Measurements from ENCODE around the gene DYRK1B.
A peak's percentile ranks its signal among the peaks of the same experiment; 100 is the strongest.

Gene DYRK1B

DNA sequence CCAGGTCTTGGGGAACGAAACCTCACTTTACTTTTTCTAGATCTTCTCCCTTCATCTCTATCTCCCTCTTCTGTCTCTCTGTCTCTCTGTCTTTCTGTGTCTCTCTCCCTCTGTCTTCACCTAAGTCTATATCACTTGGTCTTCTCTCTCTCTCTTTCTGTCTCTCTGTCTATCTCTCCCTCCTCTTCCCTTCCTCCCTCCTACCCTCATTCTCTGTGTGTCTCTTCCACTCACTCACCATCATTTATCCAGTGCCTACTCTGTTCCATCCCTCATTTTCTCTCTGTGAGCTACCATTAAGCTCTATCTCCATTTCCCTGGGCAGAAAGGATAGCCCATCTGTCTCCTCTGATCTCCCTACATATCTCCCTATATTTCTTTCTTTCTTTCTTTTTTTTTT lies 44.4 kb upstream of the DYRK1B start (continued):
- TF ChIP-seq ZSCAN23 (tag by site-specific recombination; IDR thresholded peaks at IDR 0.05) = no peak
- TF ChIP-seq, protein P1, sequence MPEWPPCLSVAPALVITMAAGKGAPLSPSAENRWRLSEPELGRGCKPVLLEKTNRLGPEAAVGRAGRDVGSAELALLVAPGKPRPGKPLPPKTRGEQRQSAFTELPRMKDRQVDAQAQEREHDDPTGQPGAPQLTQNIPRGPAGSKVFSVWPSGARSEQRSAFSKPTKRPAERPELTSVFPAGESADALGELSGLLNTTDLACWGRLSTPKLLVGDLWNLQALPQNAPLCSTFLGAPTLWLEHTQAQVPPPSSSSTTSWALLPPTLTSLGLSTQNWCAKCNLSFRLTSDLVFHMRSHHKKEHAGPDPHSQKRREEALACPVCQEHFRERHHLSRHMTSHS (tag by site-specific recombination; IDR thresholded peaks at IDR 0.05) = peak; percentile 62
- TF ChIP-seq ZNF37A (tag by site-specific recombination; IDR thresholded peaks at IDR 0.05) = no peak
- TF ChIP-seq ZNF624 (tag by site-specific recombination; IDR thresholded peaks at IDR 0.05) = no peak; the same call in 1 of the 2 replicates
- TF ChIP-seq ZFP37 (tag by site-specific recombination; IDR thresholded peaks at IDR 0.05) = no peak
- TF ChIP-seq, protein P2, sequence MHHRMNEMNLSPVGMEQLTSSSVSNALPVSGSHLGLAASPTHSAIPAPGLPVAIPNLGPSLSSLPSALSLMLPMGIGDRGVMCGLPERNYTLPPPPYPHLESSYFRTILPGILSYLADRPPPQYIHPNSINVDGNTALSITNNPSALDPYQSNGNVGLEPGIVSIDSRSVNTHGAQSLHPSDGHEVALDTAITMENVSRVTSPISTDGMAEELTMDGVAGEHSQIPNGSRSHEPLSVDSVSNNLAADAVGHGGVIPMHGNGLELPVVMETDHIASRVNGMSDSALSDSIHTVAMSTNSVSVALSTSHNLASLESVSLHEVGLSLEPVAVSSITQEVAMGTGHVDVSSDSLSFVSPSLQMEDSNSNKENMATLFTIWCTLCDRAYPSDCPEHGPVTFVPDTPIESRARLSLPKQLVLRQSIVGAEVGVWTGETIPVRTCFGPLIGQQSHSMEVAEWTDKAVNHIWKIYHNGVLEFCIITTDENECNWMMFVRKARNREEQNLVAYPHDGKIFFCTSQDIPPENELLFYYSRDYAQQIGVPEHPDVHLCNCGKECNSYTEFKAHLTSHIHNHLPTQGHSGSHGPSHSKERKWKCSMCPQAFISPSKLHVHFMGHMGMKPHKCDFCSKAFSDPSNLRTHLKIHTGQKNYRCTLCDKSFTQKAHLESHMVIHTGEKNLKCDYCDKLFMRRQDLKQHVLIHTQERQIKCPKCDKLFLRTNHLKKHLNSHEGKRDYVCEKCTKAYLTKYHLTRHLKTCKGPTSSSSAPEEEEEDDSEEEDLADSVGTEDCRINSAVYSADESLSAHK (tag by site-specific recombination; IDR thresholded peaks at IDR 0.05) = no peak
- no peak for TF ChIP-seq ZNF239 (tag by site-specific recombination; IDR thresholded peaks at IDR 0.05)
- TF ChIP-seq ZNF175 (tag by site-specific recombination; IDR thresholded peaks at IDR 0.05) = no peak
- TF ChIP-seq, protein P3, sequence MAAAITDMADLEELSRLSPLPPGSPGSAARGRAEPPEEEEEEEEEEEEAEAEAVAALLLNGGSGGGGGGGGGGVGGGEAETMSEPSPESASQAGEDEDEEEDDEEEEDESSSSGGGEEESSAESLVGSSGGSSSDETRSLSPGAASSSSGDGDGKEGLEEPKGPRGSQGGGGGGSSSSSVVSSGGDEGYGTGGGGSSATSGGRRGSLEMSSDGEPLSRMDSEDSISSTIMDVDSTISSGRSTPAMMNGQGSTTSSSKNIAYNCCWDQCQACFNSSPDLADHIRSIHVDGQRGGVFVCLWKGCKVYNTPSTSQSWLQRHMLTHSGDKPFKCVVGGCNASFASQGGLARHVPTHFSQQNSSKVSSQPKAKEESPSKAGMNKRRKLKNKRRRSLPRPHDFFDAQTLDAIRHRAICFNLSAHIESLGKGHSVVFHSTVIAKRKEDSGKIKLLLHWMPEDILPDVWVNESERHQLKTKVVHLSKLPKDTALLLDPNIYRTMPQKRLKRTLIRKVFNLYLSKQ (tag by site-specific recombination; IDR thresholded peaks at IDR 0.05; ENCODE audit: borderline replicate concordance) = no peak
- no peak for TF ChIP-seq ZNF510 (tag by site-specific recombination; IDR thresholded peaks at IDR 0.05; ENCODE audit: insufficient replicate concordance)
- TF ChIP-seq ZNF610 (tag by site-specific recombination; IDR thresholded peaks at IDR 0.05; ENCODE audit: borderline replicate concordance) = no peak
- TF ChIP-seq ZNF777 (tag by site-specific recombination; IDR thresholded peaks at IDR 0.05; ENCODE audit: borderline replicate concordance) = peak; percentile 88
- no peak for TF ChIP-seq GLI2 (tag by site-specific recombination; IDR thresholded peaks at IDR 0.05; ENCODE audit: borderline replicate concordance, low read depth)
- no peak for TF ChIP-seq ZNF48 (tag by site-specific recombination; IDR thresholded peaks at IDR 0.05)
- no peak for TF ChIP-seq ZEB2 (tag by site-specific recombination; IDR thresholded peaks at IDR 0.05)
- no peak for TF ChIP-seq ZNF138 (tag by site-specific recombination; IDR thresholded peaks at IDR 0.05; ENCODE audit: borderline replicate concordance)
- TF ChIP-seq ZNF311 (tag by site-specific recombination; IDR thresholded peaks at IDR 0.05; ENCODE audit: borderline replicate concordance) = peak; percentile 99
- TF ChIP-seq ZNF501 (tag by site-specific recombination; IDR thresholded peaks at IDR 0.05) = no peak
- peak; percentile 85; the same call in 1 of the 2 replicates for TF ChIP-seq ZNF521 (tag by site-specific recombination; IDR thresholded peaks at IDR 0.05)
- TF ChIP-seq, protein P4, sequence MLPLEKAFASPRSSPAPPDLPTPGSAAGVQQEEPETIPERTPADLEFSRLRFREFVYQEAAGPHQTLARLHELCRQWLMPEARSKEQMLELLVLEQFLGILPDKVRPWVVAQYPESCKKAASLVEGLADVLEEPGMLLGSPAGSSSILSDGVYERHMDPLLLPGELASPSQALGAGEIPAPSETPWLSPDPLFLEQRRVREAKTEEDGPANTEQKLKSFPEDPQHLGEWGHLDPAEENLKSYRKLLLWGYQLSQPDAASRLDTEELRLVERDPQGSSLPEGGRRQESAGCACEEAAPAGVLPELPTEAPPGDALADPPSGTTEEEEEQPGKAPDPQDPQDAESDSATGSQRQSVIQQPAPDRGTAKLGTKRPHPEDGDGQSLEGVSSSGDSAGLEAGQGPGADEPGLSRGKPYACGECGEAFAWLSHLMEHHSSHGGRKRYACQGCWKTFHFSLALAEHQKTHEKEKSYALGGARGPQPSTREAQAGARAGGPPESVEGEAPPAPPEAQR (tag by site-specific recombination; IDR thresholded peaks at IDR 0.05) = no peak
- TF ChIP-seq HOXD13 (CRISPR knock-in tag; IDR thresholded peaks at IDR 0.05; ENCODE audit: borderline replicate concordance) = no peak
- TF ChIP-seq ZNF623 (tag by site-specific recombination; IDR thresholded peaks at IDR 0.05) = no peak
- TF ChIP-seq, protein P5, sequence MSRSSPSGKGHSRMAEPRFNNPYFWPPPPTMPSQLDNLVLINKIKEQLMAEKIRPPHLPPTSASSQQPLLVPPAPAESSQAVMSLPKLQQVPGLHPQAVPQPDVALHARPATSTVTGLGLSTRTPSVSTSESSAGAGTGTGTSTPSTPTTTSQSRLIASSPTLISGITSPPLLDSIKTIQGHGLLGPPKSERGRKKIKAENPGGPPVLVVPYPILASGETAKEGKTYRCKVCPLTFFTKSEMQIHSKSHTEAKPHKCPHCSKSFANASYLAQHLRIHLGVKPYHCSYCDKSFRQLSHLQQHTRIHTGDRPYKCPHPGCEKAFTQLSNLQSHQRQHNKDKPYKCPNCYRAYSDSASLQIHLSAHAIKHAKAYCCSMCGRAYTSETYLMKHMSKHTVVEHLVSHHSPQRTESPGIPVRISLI (tag by site-specific recombination; IDR thresholded peaks at IDR 0.05) = no peak
- TF ChIP-seq, protein P6, sequence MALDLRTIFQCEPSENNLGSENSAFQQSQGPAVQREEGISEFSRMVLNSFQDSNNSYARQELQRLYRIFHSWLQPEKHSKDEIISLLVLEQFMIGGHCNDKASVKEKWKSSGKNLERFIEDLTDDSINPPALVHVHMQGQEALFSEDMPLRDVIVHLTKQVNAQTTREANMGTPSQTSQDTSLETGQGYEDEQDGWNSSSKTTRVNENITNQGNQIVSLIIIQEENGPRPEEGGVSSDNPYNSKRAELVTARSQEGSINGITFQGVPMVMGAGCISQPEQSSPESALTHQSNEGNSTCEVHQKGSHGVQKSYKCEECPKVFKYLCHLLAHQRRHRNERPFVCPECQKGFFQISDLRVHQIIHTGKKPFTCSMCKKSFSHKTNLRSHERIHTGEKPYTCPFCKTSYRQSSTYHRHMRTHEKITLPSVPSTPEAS (tag by site-specific recombination; IDR thresholded peaks at IDR 0.05) = no peak; the same call in 1 of the 2 replicates
- no peak for TF ChIP-seq ZNF585B (tag by site-specific recombination; IDR thresholded peaks at IDR 0.05)
- TF ChIP-seq ZNF366 (tag by site-specific recombination; conservative IDR thresholded peaks at IDR 0.05) = peak; percentile 99
- no peak for TF ChIP-seq ZNF335 (tag by site-specific recombination; conservative IDR thresholded peaks at IDR 0.05)
- TF ChIP-seq ZNF114 (tag by site-specific recombination; IDR thresholded peaks at IDR 0.05) = no peak
- no peak for TF ChIP-seq ZNF701 (tag by site-specific recombination; IDR thresholded peaks at IDR 0.05)
- TF ChIP-seq EGR2 (tag by site-specific recombination; IDR thresholded peaks at IDR 0.05; ENCODE audit: low read depth) = no peak
- no peak for TF ChIP-seq ZNF837 (tag by site-specific recombination; IDR thresholded peaks at IDR 0.05)
- TF ChIP-seq ZNF514 (tag by site-specific recombination; IDR thresholded peaks at IDR 0.05) = no peak; the same call in 1 of the 2 replicates
- TF ChIP-seq ZIC2 (tag by site-specific recombination; IDR thresholded peaks at IDR 0.05) = no peak
- TF ChIP-seq ZNF221 (tag by site-specific recombination; IDR thresholded peaks at IDR 0.05; ENCODE audit: borderline replicate concordance) = no peak
- TF ChIP-seq ZNF544 (tag by site-specific recombination; IDR thresholded peaks at IDR 0.05) = peak; percentile 74
